ENCODE data around the gene KCNIP1.

- TF ChIP-seq REST (IDR thresholded peaks at IDR 0.05; ENCODE audit: low read depth) (no peak), NFIC (IDR thresholded peaks at IDR 0.05) (0 out of 2 replicates have a peak, but pooled peaks have one; percentile 14), EP300 (IDR thresholded peaks at IDR 0.05; ENCODE audit: borderline replicate concordance) (no peak; the same call in 1 of the 2 replicates), CEBPB (IDR thresholded peaks at IDR 0.05) (no peak), TAF1 (IDR thresholded peaks at IDR 0.05; ENCODE audit: low read depth) (no peak), ZBTB7A (IDR thresholded peaks at IDR 0.05; ENCODE audit: low read depth) (no peak), YY1 (IDR thresholded peaks at IDR 0.05; ENCODE audit: low read depth) (no peak), TCF12 (IDR thresholded peaks at IDR 0.05; ENCODE audit: low read depth) (no peak), FOXM1 (IDR thresholded peaks at IDR 0.05; ENCODE audit: borderline replicate concordance, low read depth) (no peak), EGR1 (IDR thresholded peaks at IDR 0.05) (no peak), RAD21 (IDR thresholded peaks at IDR 0.05; ENCODE audit: low read depth) (no peak), CREB1 (IDR thresholded peaks at IDR 0.05; ENCODE audit: low read depth) (no peak)
Observed at GRCh38 chr5:170483701-170484458, 19.9 kb upstream of the KCNIP1 start.

Measured in Ishikawa (cell line).